Endodermal cell (in vitro differentiated cells): Measurements from ENCODE around the gene EFCAB6. TPM values are rescaled to one million over a fixed set of nuclear protein-coding genes. Genes with fewer than 3 reads are reported as not detected.

Source experiments
- DNase-seq: peaks from one replicate; pipeline ENCODE4 v3.0.0-alpha.2; 2017
- H3K27ac ChIP-seq: 2 replicates; pipeline ENCODE4 v1.5.1; 2013; ENCODE audit warnings: mild to moderate bottlenecking, low read depth, low read length, moderate library complexity
- H3K27me3 ChIP-seq: 2 replicates; pipeline ENCODE4 v1.6.1; 2013; ENCODE audit warnings: mild to moderate bottlenecking, low read length, moderate library complexity; ENCODE audit not compliant: insufficient read depth, control insufficient read depth, poor library complexity, severe bottlenecking
- H3K36me3 ChIP-seq: 2 replicates; pipeline ENCODE4 v1.7.0; 2013; ENCODE audit warnings: mild to moderate bottlenecking, low read length, moderate library complexity; ENCODE audit not compliant: control insufficient read depth, insufficient read depth
- H3K4me1 ChIP-seq: one replicate; pipeline ENCODE4 v1.7.0; 2013; ENCODE audit warnings: low read length; ENCODE audit not compliant: control insufficient read depth, insufficient read depth
- H3K4me3 ChIP-seq: 2 replicates; pipeline ENCODE4 v1.5.1; 2013; ENCODE audit warnings: mild to moderate bottlenecking, low read length, moderate library complexity
- H3K9ac ChIP-seq: 2 replicates; pipeline ENCODE4 v1.6.1; 2013; ENCODE audit warnings: mild to moderate bottlenecking, low read length, moderate library complexity; ENCODE audit not compliant: poor library complexity, severe bottlenecking; ENCODE audit errors: extremely low read depth
- H3K9me3 ChIP-seq: 2 replicates; pipeline ENCODE4 v1.6.1; 2013; ENCODE audit warnings: mild to moderate bottlenecking, low read length, moderate library complexity; ENCODE audit not compliant: control insufficient read depth
- H3K27ac Mint-ChIP-seq: 2 replicates; pipeline ENCODE4 v1.8.0; 2020; ENCODE audit warnings: mixed read lengths
- H3K27me3 Mint-ChIP-seq: 2 replicates; pipeline ENCODE4 v1.8.0; 2021; ENCODE audit warnings: mild to moderate bottlenecking, mixed read lengths; ENCODE audit not compliant: insufficient read depth
- H3K36me3 Mint-ChIP-seq: 2 replicates; pipeline ENCODE4 v1.8.0; 2020; ENCODE audit warnings: low read depth, mixed read lengths
- H3K4me1 Mint-ChIP-seq: 2 replicates; pipeline ENCODE4 v1.8.0; 2020; ENCODE audit warnings: mixed read lengths
- H3K4me3 Mint-ChIP-seq: 2 replicates; pipeline ENCODE4 v1.8.0; 2020; ENCODE audit warnings: mild to moderate bottlenecking, moderate library complexity, mixed read lengths
- H3K9me3 Mint-ChIP-seq: 2 replicates; pipeline ENCODE4 v1.8.0; 2020; ENCODE audit warnings: mild to moderate bottlenecking, mixed read lengths
- CTCF ChIP-seq: fragments of 200-600 bp; sonication (generic); conservative IDR thresholded peaks from 2 replicates; pipeline ENCODE4 v1.5.0; 2021; ENCODE audit warnings: antibody characterized with exemption, mild to moderate bottlenecking
- WGBS, 2 experiments: methylation state at CpG; one replicate each; pipeline versions ENCODE4 v1.1.5 to v1.1.7; 2013; ENCODE audit warnings: missing lambda C conversion rate in 2 of 2, mixed read lengths in 1 of 2; ENCODE audit not compliant: insufficient coverage in 1 of 2, insufficient read length in 1 of 2; 5-methylcytosine and 5-hydroxymethylcytosine counted together
- total RNA-seq, 2 donors: library from RNA; stranded (reverse); fragmentation: NEBNext Ultra II Directional in 1 of 2; extraction: Animal tissue kit (Norgen Biotek cat#: 25700) in 1 of 2; gene quantifications; 2 replicates in 1 of 2; 3 replicates in 1 of 2; pipeline ENCODE4 v1.2.1, GENCODE V29; 2021

EFCAB6 gene
- total RNA-seq, 2 donors from 2014 or later, result 1.8 to 2.0 TPM

- WGBS, 2 experiments, result 90 to 91% methylated on average over 8 to 10 of the region's 10 CpGs
- no peak overlapping the region for H3K27ac Mint-ChIP-seq
- Histone ChIP-seq H3K27me3 (no peaks in the 10 kb centered on the region), H3K4me3 (no peak overlapping the region), H3K27ac (no peak overlapping the region), H3K4me1 (no peaks in the 10 kb centered on the region), H3K36me3 (no peaks in the 10 kb centered on the region), H3K9ac (no peak overlapping the region), H3K9me3 (no peaks in the 10 kb centered on the region)
- no peaks in the 10 kb centered on the region for H3K4me1 Mint-ChIP-seq
- no peak for DNase-seq
- no peak for TF ChIP-seq CTCF
- H3K4me3 Mint-ChIP-seq, result no peak overlapping the region
- no peaks in the 10 kb centered on the region for H3K27me3 Mint-ChIP-seq
- H3K9me3 Mint-ChIP-seq, result peaks cover 5% of the 10 kb centered on the region
- H3K36me3 Mint-ChIP-seq, result no peaks in the 10 kb centered on the region
These were observed 186.9 kb downstream of the EFCAB6 start for GRCh38 chr22:43625242-43625641.

GRCh38 chr22:43624144-43624998, 187.7 kb downstream of the EFCAB6 start:
- Histone ChIP-seq H3K4me1 (no peaks in the 10 kb centered on the region), H3K9me3 (peaks cover 9% of the 10 kb centered on the region), H3K27ac (no peak overlapping the region), H3K9ac (no peak overlapping the region), H3K27me3 (no peaks in the 10 kb centered on the region), H3K4me3 (no peak overlapping the region), H3K36me3 (no peaks in the 10 kb centered on the region)
- WGBS, 2 experiments, result 90 to 93% methylated on average over 10 to 15 of the region's 15 CpGs
- H3K4me1 Mint-ChIP-seq, result no peaks in the 10 kb centered on the region
- no peak for DNase-seq
- no peaks in the 10 kb centered on the region for H3K27me3 Mint-ChIP-seq
- peak; percentile 16 for TF ChIP-seq CTCF
- no peaks in the 10 kb centered on the region for H3K36me3 Mint-ChIP-seq
- no peak overlapping the region for H3K4me3 Mint-ChIP-seq
- no peak overlapping the region for H3K27ac Mint-ChIP-seq
- peaks cover 12% of the 10 kb centered on the region for H3K9me3 Mint-ChIP-seq

GRCh38 chr22:43622886-43623285, 189.2 kb downstream of the EFCAB6 start:
- no peaks in the 10 kb centered on the region for H3K27me3 ChIP-seq
- no peak overlapping the region for H3K27ac ChIP-seq
- no peak overlapping the region for H3K4me3 Mint-ChIP-seq
- 95 to 96% methylated on average over 3 to 4 of the region's 4 CpGs for WGBS, 2 experiments
- no peaks in the 10 kb centered on the region for H3K4me1 Mint-ChIP-seq
- no peak overlapping the region for H3K27ac Mint-ChIP-seq
- no peaks in the 10 kb centered on the region for H3K36me3 Mint-ChIP-seq
- H3K4me1 ChIP-seq, result no peaks in the 10 kb centered on the region
- no peak overlapping the region for H3K9ac ChIP-seq
- H3K27me3 Mint-ChIP-seq, result peaks cover under 1% of the 10 kb centered on the region
- H3K4me3 ChIP-seq, result no peak overlapping the region
- peaks cover 17% of the 10 kb centered on the region for H3K9me3 ChIP-seq
- peaks cover 19% of the 10 kb centered on the region for H3K9me3 Mint-ChIP-seq
- H3K36me3 ChIP-seq, result no peaks in the 10 kb centered on the region
- no peak for DNase-seq
- no peak for TF ChIP-seq CTCF
